ENCODE results near the gene C11orf54. TPM values are rescaled to one million over a fixed set of nuclear protein-coding genes. Genes with fewer than 3 reads are reported as not detected.
A peak's percentile ranks its signal among the peaks of the same experiment; 100 is the strongest.

C11orf54 gene
- total RNA-seq, 2 donors from 2014 or later: 43.8 to 72.8 TPM

GRCh38 chr11:93736129-93736528 is 5.3 kb upstream of the C11orf54 start:
- H3K9me3 ChIP-seq: no peaks in the 10 kb centered on the region
- H3K4me3 ChIP-seq: no peak overlapping the region
- H3K27me3 ChIP-seq (replicated peaks; ENCODE audit: insufficient read depth): no peaks in the 10 kb centered on the region
- DNase-seq (ENCODE audit: low spot score): no peak
- H3K36me3 ChIP-seq: peaks cover 3 to 5% of the 10 kb centered on the region in 2 donors
- intact Hi-C loops (cut with DNase I): no loop called here
- H3K4me1 ChIP-seq (replicated peaks): peaks cover 3% of the 10 kb centered on the region
- TF ChIP-seq CTCF (IDR thresholded peaks at IDR 0.05): no peak
- TF ChIP-seq POLR2AphosphoS5 (IDR thresholded peaks at IDR 0.05): no peak
- TF ChIP-seq POLR2A (IDR thresholded peaks at IDR 0.05): no peak
- no peak overlapping the region for H3K27ac ChIP-seq

GRCh38 chr11:93737904-93738612 is 3.4 kb upstream of the C11orf54 start:
- Histone ChIP-seq H3K27ac (no peak overlapping the region), H3K4me3 (no peak overlapping the region), H3K36me3 (no peaks in the 10 kb centered on the region), H3K27me3 (replicated peaks; ENCODE audit: insufficient read depth) (no peaks in the 10 kb centered on the region), H3K4me1 (replicated peaks) (peaks cover 3% of the 10 kb centered on the region), H3K9me3 (no peaks in the 10 kb centered on the region)
- intact Hi-C loops (cut with DNase I): no loop called here
- TF ChIP-seq CTCF (IDR thresholded peaks at IDR 0.05) (no peak), POLR2A (IDR thresholded peaks at IDR 0.05) (no peak), POLR2AphosphoS5 (IDR thresholded peaks at IDR 0.05) (no peak)
- WGBS: 53% methylated on average over 6 of the region's 6 CpGs
- no peak for DNase-seq (ENCODE audit: low spot score)

- Histone ChIP-seq H3K9me3 (no peaks in the 10 kb centered on the region), H3K4me1 (replicated peaks) (peaks cover 3% of the 10 kb centered on the region), H3K27me3 (replicated peaks; ENCODE audit: insufficient read depth) (no peaks in the 10 kb centered on the region), H3K27ac (no peak overlapping the region), H3K36me3 (no peaks in the 10 kb centered on the region), H3K4me3 (peak overlapping the region in 1 of 2 donors; percentile 63)
- DNase-seq (ENCODE audit: low spot score): no peak
- intact Hi-C loops (cut with DNase I): no loop called here
- no peak for TF ChIP-seq CTCF (IDR thresholded peaks at IDR 0.05)
- TF ChIP-seq POLR2A (IDR thresholded peaks at IDR 0.05): no peak
- TF ChIP-seq POLR2AphosphoS5 (IDR thresholded peaks at IDR 0.05): no peak
- 53% methylated on average over 6 of the region's 6 CpGs for WGBS
Observed at GRCh38 chr11:93738647-93739081, 2.8 kb upstream of the C11orf54 start.

GRCh38 chr11:93740031-93740729 is 1.3 kb upstream of the C11orf54 start:
- peak overlapping the region in 1 of 2 donors; percentile 92 for H3K27ac ChIP-seq
- no peak for DNase-seq (ENCODE audit: low spot score)
- H3K9me3 ChIP-seq: no peaks in the 10 kb centered on the region
- intact Hi-C loops (cut with DNase I): loop anchor here (5.0 kb wide), 1 partner anchor 42 kb away; the partner anchor contains the start of gene MED17
- H3K27me3 ChIP-seq (replicated peaks; ENCODE audit: insufficient read depth): no peaks in the 10 kb centered on the region
- peak overlapping the region; percentile 63 to 73 for H3K4me3 ChIP-seq
- peaks cover 3% of the 10 kb centered on the region for H3K4me1 ChIP-seq (replicated peaks)
- TF ChIP-seq POLR2AphosphoS5 (IDR thresholded peaks at IDR 0.05): no peak
- no peak for TF ChIP-seq CTCF (IDR thresholded peaks at IDR 0.05)
- no peak for TF ChIP-seq POLR2A (IDR thresholded peaks at IDR 0.05)
- 8% methylated on average over 18 of the region's 18 CpGs for WGBS
- H3K36me3 ChIP-seq: no peaks in the 10 kb centered on the region

All from prostate gland (tissue), 2 donors.